ENCODE results near the gene FBXL7.

Gene FBXL7

GRCh38 chr5:15762668-15763067 is 262.7 kb downstream of the FBXL7 start:
- H3K9me3 Mint-ChIP-seq, result peaks cover 9% of the 10 kb centered on the region
- H3K4me1 Mint-ChIP-seq, result no peaks in the 10 kb centered on the region
- ATAC-seq, result no peak
- no peaks in the 10 kb centered on the region for H3K27me3 Mint-ChIP-seq
- no peak overlapping the region for H3K4me3 Mint-ChIP-seq
- H3K36me3 Mint-ChIP-seq, result no peaks in the 10 kb centered on the region
- H3K27ac Mint-ChIP-seq, result no peak overlapping the region

GRCh38 chr5:15763754-15764153 is 263.8 kb downstream of the FBXL7 start:
- no peaks in the 10 kb centered on the region for H3K36me3 Mint-ChIP-seq
- no peaks in the 10 kb centered on the region for H3K4me1 Mint-ChIP-seq

DNA sequence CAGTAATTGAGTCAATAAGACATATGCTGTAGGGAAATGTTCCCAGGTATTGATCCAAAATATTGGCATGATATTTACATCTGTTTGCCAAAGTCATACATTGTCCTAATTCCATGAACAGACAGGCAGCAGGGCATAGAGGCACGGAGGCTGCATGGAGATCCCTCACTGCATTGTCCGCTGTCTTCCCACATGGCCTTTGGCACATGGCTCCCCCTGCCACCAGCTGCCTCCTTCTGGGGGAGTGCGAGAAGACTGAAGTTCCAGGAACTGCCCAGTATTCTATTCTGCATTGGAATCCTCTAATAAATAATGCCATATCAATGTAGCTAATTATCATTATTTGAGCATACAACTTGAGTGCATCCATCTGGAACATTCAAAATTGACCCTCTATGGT is 269.0 kb downstream of the FBXL7 start:
- Mint-ChIP-seq H3K9me3 (peaks cover 10% of the 10 kb centered on the region), H3K4me3 (no peak overlapping the region)

More at GRCh38 chr5:15763754-15764153, 263.8 kb downstream of the FBXL7 start:
- H3K27ac Mint-ChIP-seq, result no peak overlapping the region
- no peaks in the 10 kb centered on the region for H3K27me3 Mint-ChIP-seq
- H3K4me3 Mint-ChIP-seq, result no peak overlapping the region
- no peak for ATAC-seq
- peaks cover 9% of the 10 kb centered on the region for H3K9me3 Mint-ChIP-seq

DNA sequence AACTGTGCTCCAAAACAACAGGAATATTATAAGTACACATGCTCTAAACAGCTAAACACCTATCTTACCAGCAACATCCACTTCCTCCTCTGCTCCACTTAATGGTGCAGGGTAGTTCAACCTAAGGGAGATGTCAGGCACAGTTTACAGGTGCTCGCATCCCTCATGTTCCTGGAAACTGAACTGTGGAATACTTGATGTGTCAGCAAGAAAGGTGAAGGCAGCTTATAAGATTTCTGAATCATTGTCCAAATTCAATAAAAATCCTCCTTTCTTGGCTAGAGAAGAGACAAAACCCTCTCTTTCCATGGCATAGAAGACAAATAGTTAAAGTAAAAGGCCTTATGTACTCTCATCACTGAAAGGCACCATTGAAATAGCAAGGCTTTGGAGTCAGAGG is 272.2 kb downstream of the FBXL7 start:
- H3K36me3 Mint-ChIP-seq, result no peaks in the 10 kb centered on the region
- no peak overlapping the region for H3K27ac Mint-ChIP-seq
- H3K27me3 Mint-ChIP-seq, result no peaks in the 10 kb centered on the region
- no peak for ATAC-seq
- H3K4me3 Mint-ChIP-seq, result no peak overlapping the region
- no peaks in the 10 kb centered on the region for H3K4me1 Mint-ChIP-seq
- peaks cover 3% of the 10 kb centered on the region for H3K9me3 Mint-ChIP-seq

More for the DNA sequence above, 269.0 kb downstream of the FBXL7 start:
- no peaks in the 10 kb centered on the region for H3K36me3 Mint-ChIP-seq
- no peaks in the 10 kb centered on the region for H3K4me1 Mint-ChIP-seq
- no peaks in the 10 kb centered on the region for H3K27me3 Mint-ChIP-seq
- no peak for ATAC-seq
- no peak overlapping the region for H3K27ac Mint-ChIP-seq

DNA sequence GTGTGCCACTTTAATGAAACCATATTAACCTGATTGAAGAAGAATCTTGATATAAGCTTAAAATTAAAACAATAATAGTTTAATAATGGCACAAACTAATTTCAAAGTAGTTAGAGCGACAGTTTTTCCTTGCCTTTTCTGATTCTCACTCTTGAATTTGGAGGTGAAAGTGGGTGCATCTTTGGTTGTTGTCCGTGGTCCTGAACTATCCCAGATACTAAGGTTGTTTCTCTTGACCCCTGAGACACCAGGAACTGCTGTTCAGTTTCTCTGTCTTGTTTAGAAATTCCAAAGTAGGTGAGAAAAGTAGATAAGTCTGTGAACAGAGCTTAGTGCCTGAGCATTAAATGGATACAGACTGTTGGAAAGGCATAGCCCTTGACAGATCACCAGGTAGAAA is 274.7 kb downstream of the FBXL7 start:
- Mint-ChIP-seq H3K4me1 (no peaks in the 10 kb centered on the region), H3K27ac (no peak overlapping the region), H3K4me3 (no peak overlapping the region), H3K27me3 (no peaks in the 10 kb centered on the region), H3K36me3 (no peaks in the 10 kb centered on the region), H3K9me3 (peaks cover 10% of the 10 kb centered on the region)
- ATAC-seq, result no peak

- Mint-ChIP-seq H3K27ac (no peak overlapping the region), H3K4me3 (no peak overlapping the region), H3K27me3 (no peaks in the 10 kb centered on the region), H3K9me3 (peaks cover 12% of the 10 kb centered on the region), H3K4me1 (no peaks in the 10 kb centered on the region), H3K36me3 (no peaks in the 10 kb centered on the region)
- ATAC-seq, result no peak
Observed at GRCh38 chr5:15776346-15776745, 276.4 kb downstream of the FBXL7 start.

GRCh38 chr5:15783734-15784133 is 283.8 kb downstream of the FBXL7 start:
- no peak overlapping the region for H3K27ac Mint-ChIP-seq
- H3K27me3 Mint-ChIP-seq, result no peaks in the 10 kb centered on the region
- ATAC-seq, result no peak
- H3K4me3 Mint-ChIP-seq, result no peak overlapping the region
- H3K36me3 Mint-ChIP-seq, result no peaks in the 10 kb centered on the region
- peaks cover 6% of the 10 kb centered on the region for H3K9me3 Mint-ChIP-seq
- no peaks in the 10 kb centered on the region for H3K4me1 Mint-ChIP-seq

- no peak for ATAC-seq
- peaks cover 3% of the 10 kb centered on the region for H3K9me3 Mint-ChIP-seq
- H3K4me3 Mint-ChIP-seq, result no peak overlapping the region
- no peaks in the 10 kb centered on the region for H3K36me3 Mint-ChIP-seq
- H3K27me3 Mint-ChIP-seq, result no peaks in the 10 kb centered on the region
- H3K4me1 Mint-ChIP-seq, result no peaks in the 10 kb centered on the region
- H3K27ac Mint-ChIP-seq, result no peak overlapping the region
Observed at GRCh38 chr5:15785531-15785981, 285.6 kb downstream of the FBXL7 start.

- no peak overlapping the region for H3K27ac Mint-ChIP-seq
- H3K4me3 Mint-ChIP-seq, result no peak overlapping the region
- no peak for ATAC-seq
- H3K36me3 Mint-ChIP-seq, result no peaks in the 10 kb centered on the region
- H3K4me1 Mint-ChIP-seq, result no peaks in the 10 kb centered on the region
- peaks cover 1% of the 10 kb centered on the region for H3K9me3 Mint-ChIP-seq
- H3K27me3 Mint-ChIP-seq, result no peaks in the 10 kb centered on the region
Observed at GRCh38 chr5:15786326-15786725, 286.3 kb downstream of the FBXL7 start.

GRCh38 chr5:15786884-15787283 is 286.9 kb downstream of the FBXL7 start:
- H3K9me3 Mint-ChIP-seq, result no peaks in the 10 kb centered on the region
- no peak for ATAC-seq
- H3K36me3 Mint-ChIP-seq, result no peaks in the 10 kb centered on the region
- no peak overlapping the region for H3K27ac Mint-ChIP-seq
- no peaks in the 10 kb centered on the region for H3K27me3 Mint-ChIP-seq
- no peak overlapping the region for H3K4me3 Mint-ChIP-seq
- H3K4me1 Mint-ChIP-seq, result no peaks in the 10 kb centered on the region

GRCh38 chr5:15787681-15788080 is 287.7 kb downstream of the FBXL7 start:
- H3K36me3 Mint-ChIP-seq, result no peaks in the 10 kb centered on the region
- H3K27ac Mint-ChIP-seq, result no peak overlapping the region
- no peaks in the 10 kb centered on the region for H3K9me3 Mint-ChIP-seq
- no peaks in the 10 kb centered on the region for H3K27me3 Mint-ChIP-seq
- H3K4me3 Mint-ChIP-seq, result no peak overlapping the region
- no peak for ATAC-seq
- no peaks in the 10 kb centered on the region for H3K4me1 Mint-ChIP-seq

- no peaks in the 10 kb centered on the region for H3K4me1 Mint-ChIP-seq
- no peaks in the 10 kb centered on the region for H3K9me3 Mint-ChIP-seq
- ATAC-seq, result no peak
- no peaks in the 10 kb centered on the region for H3K36me3 Mint-ChIP-seq
- no peak overlapping the region for H3K27ac Mint-ChIP-seq
- no peaks in the 10 kb centered on the region for H3K27me3 Mint-ChIP-seq
- no peak overlapping the region for H3K4me3 Mint-ChIP-seq
Observed at GRCh38 chr5:15789642-15790041, 289.7 kb downstream of the FBXL7 start.

- no peaks in the 10 kb centered on the region for H3K36me3 Mint-ChIP-seq
- no peaks in the 10 kb centered on the region for H3K4me1 Mint-ChIP-seq
- no peak for ATAC-seq
- H3K9me3 Mint-ChIP-seq, result no peaks in the 10 kb centered on the region
- H3K27ac Mint-ChIP-seq, result no peak overlapping the region
- H3K27me3 Mint-ChIP-seq, result no peaks in the 10 kb centered on the region
- no peak overlapping the region for H3K4me3 Mint-ChIP-seq
Observed at GRCh38 chr5:15790446-15791018, 290.6 kb downstream of the FBXL7 start.

GRCh38 chr5:15791274-15791673 is 291.3 kb downstream of the FBXL7 start:
- H3K27ac Mint-ChIP-seq, result no peak overlapping the region
- no peaks in the 10 kb centered on the region for H3K9me3 Mint-ChIP-seq
- no peaks in the 10 kb centered on the region for H3K4me1 Mint-ChIP-seq
- ATAC-seq, result no peak
- no peaks in the 10 kb centered on the region for H3K36me3 Mint-ChIP-seq
- H3K4me3 Mint-ChIP-seq, result no peak overlapping the region
- no peaks in the 10 kb centered on the region for H3K27me3 Mint-ChIP-seq

DNA sequence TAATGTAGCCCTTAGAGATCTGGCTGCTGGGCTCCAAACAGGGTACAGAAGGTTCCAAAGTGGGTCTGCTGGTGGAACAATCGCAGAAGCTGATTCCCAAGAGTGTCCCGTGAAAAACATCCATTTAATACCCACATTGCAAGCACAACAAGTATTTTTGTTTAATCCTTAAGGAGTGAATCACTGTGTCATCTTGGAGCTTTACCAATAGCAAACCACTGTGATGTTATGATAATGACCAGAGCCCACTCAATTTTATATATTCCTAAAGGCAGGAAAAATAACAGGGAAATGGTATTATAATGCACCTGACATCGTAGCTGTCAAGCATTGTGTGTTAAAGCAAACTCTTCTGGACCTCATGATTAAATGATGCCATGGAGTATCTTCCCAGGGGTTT is 291.9 kb downstream of the FBXL7 start:
- Mint-ChIP-seq H3K4me3 (no peak overlapping the region), H3K4me1 (no peaks in the 10 kb centered on the region), H3K36me3 (no peaks in the 10 kb centered on the region), H3K27ac (no peak overlapping the region), H3K27me3 (no peaks in the 10 kb centered on the region), H3K9me3 (no peaks in the 10 kb centered on the region)
- ATAC-seq, result no peak

DNA sequence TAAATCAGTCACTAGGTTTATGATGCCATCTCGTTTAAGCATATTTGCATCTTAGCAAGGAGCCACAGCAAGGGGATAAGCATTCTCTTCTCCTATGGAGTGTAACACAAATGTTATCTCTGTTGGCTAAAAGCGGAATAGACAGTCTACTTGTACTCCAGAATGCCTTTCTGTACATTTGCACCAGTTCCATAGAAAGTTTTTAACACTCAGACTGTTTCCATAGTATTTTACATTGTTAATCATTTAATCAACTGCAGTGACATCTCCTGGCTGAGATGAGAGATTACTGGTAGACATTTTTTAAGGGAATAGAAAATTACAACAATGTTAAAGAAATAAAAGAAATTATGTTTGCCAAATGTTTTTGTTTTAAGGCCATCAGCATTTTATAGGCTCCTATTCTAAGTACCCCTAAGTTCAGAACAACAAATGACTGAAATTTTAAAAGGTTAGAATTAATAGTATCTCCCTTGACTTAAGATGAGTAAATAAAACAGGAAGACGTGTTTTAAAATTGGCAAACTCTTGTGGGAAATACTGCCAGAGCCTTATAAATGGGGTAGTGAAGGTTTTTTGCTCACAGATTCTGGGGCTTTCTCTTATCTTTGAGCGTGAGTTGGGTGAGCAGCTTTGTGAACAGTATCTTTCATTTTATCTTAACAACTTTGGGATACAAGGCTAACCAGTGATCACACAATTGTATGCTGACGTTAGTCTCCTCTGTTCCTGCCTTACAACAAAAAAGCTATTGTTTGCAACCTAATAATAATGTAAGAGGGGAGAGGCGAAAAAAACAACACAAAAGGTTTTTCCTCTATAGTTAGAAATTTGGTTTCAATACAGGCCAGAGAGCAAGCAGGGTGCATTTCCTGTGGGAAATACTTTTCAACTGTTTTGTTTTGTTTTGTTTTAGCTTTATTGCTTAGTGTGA is 294.3 kb downstream of the FBXL7 start:
- no peak overlapping the region for H3K4me3 Mint-ChIP-seq

More for the DNA sequence above, 294.3 kb downstream of the FBXL7 start:
- no peaks in the 10 kb centered on the region for H3K36me3 Mint-ChIP-seq
- no peaks in the 10 kb centered on the region for H3K27me3 Mint-ChIP-seq
- no peaks in the 10 kb centered on the region for H3K9me3 Mint-ChIP-seq
- no peak for ATAC-seq
- no peaks in the 10 kb centered on the region for H3K4me1 Mint-ChIP-seq
- H3K27ac Mint-ChIP-seq, result no peak overlapping the region

All from stimulated activated memory B cell treated with anti-CD40 and anti-IgM and Interleukin-4, amounts not matched to agents 10 μg/mL and 1 μg/mL and 100 μg/mL, for 72 hours (primary cell).